Measurements from ENCODE around the gene ECHDC1. TPM values are rescaled to one million over a fixed set of nuclear protein-coding genes. Genes with fewer than 3 reads are reported as not detected.

ECHDC1 gene
- total and polyA plus RNA-seq, 2 of the 8 experiments (the other 6 are each of a cell fraction or from before 2014, with no cell fraction given): 11.3 to 60.5 TPM

DNA sequence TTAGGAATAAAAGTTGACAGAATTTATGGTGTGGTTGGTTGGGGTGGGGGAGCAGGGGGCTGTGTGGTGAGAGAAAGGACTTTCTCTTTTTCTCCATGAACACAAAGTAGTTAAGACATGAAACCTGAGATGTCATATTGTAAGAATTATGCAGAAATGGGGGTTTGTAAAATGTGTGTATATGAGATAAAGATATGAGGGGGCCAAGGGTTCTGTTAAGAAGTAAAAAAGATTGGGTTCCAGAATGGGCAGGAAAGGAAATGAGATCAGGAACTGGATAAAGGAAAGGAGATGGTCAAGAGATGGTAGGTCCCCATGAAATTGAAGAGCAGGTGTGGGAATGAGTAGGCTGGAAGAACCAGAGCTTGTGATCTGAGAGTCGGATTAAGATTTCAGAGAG lies 67.1 kb downstream of the ECHDC1 start:
- POLR2A ChIA-PET (ENCODE audit: partially characterized antibody): interaction anchor here (1.1 to 4.1 kb wide), 4 partner anchors 9 to 22 kb away, joined by 3 to 16 read pairs (median 5); partner anchors contain the start of gene RNF146
- CTCF ChIA-PET (ENCODE audit: partially characterized antibody): interaction anchor here (1.1 to 1.7 kb wide), 3 partner anchors 25 to 90 kb away, joined by 4 to 7 read pairs (median 5); no protein-coding TSS in a partner anchor
- Histone ChIP-seq H3K79me1 (ENCODE audit: low read depth, low read length) (peaks cover 7% of the 10 kb centered on the region), H3K27me3 (replicated peaks in 1 of 4; ENCODE audit: control insufficient read depth in 3 of 4, extremely low read depth in 1 of 4, insufficient read depth in 3 of 4, low read length in 3 of 4) (no peaks in the 10 kb centered on the region), H4K20me1 (replicated peaks in 1 of 2; ENCODE audit: control insufficient read depth in 1 of 2, insufficient read depth in 2 of 2, low read length in 2 of 2) (peaks cover 9 to 19% of the 10 kb centered on the region in 2 experiments), H4K91ac (replicated peaks; ENCODE audit: insufficient read length, low read length) (no peak overlapping the region), H3K9ac (replicated peaks in 1 of 4; ENCODE audit: extremely low read depth in 1 of 4, low read depth in 3 of 4, low read length in 3 of 4) (no peak overlapping the region), H2BK5ac (ENCODE audit: low read depth, low read length) (no peak overlapping the region), H3K4me2 (ENCODE audit: insufficient read depth in 1 of 2, low read depth in 2 of 2, low read length in 2 of 2) (no peak overlapping the region), H3K23me2 (ENCODE audit: low read depth, low read length) (no peaks in the 10 kb centered on the region), H3K14ac (ENCODE audit: insufficient read length) (no peak overlapping the region), H2BK15ac (ENCODE audit: low read length) (no peak overlapping the region), H2BK120ac (replicated peaks; ENCODE audit: low read depth, low read length) (no peak overlapping the region), H4K5ac (ENCODE audit: insufficient read length, low read depth, low read length) (no peak overlapping the region), H3K4me3 (ENCODE audit: extremely low read depth in 1 of 4, insufficient read depth in 2 of 4, low read depth in 3 of 4, low read length in 4 of 4) (no peak overlapping the region), H2AK5ac (ENCODE audit: low read depth, low read length) (no peak overlapping the region), H3K23ac (ENCODE audit: insufficient read length) (no peak overlapping the region), H3K79me2 (ENCODE audit: control insufficient read depth in 1 of 2, insufficient read depth in 2 of 2, low read length in 2 of 2) (peaks cover 3 to 88% of the 10 kb centered on the region in 2 experiments; a peak in 3 of 4 replicates), H3K36me3 (ENCODE audit: control insufficient read depth in 2 of 4, insufficient read depth in 4 of 4, low read length in 3 of 4) (peaks cover 0 to 15% (median under 1%) of the 10 kb centered on the region in 4 experiments; a peak in 2 of 8 replicates), H3K56ac (replicated peaks; ENCODE audit: insufficient read length, low read depth, low read length) (no peak overlapping the region), H2BK20ac (ENCODE audit: low read length) (no peak overlapping the region), H3K9me3 (ENCODE audit: insufficient read depth in 2 of 2, low read depth in 1 of 2, low read length in 1 of 2) (no peaks in the 10 kb centered on the region), H3K4ac (replicated peaks; ENCODE audit: insufficient read length, low read depth, low read length) (no peak overlapping the region), H2AFZ (ENCODE audit: low read length) (no peak overlapping the region), H3K18ac (ENCODE audit: extremely low read depth, low read length) (no peak overlapping the region), H4K8ac (ENCODE audit: extremely low read depth, insufficient read depth, low read length) (no peak overlapping the region), H3K4me1 (replicated peaks in 1 of 4; ENCODE audit: control insufficient read depth in 3 of 4, insufficient read depth in 4 of 4, low read length in 3 of 4) (no peaks in the 10 kb centered on the region; a peak in 1 of 7 replicates), H3K27ac (ENCODE audit: low read depth, low read length) (no peak overlapping the region), H2BK12ac (ENCODE audit: low read depth, low read length) (no peak overlapping the region)
- no peak for FAIRE-seq
- 100% methylated on average over 1 of the region's 1 CpG; no CpG with 5 or more reads in 1 of the 2 experiments for WGBS, 2 experiments (ENCODE audit: extremely low coverage in 1 of 2, insufficient coverage in 1 of 2, insufficient read length in 1 of 2, insufficient replicate concordance in 2 of 2, low coverage in 1 of 2, low lambda C conversion rate in 2 of 2, missing lambda C conversion rate in 1 of 2)
- no peak for DNase-seq (ENCODE audit: low read depth in 1 of 2, low spot score in 2 of 2)
- TF ChIP-seq RBBP5 (IDR thresholded peaks at IDR 0.05; ENCODE audit: borderline replicate concordance, low read depth, low read length) (no peak), CTBP2 (IDR thresholded peaks at IDR 0.05; ENCODE audit: borderline replicate concordance, insufficient read depth, insufficient read length, low read length) (no peak), TAF7 (optimal IDR thresholded peaks at IDR 0.05; ENCODE audit: borderline replicate concordance, low read depth, low read length) (no peak), RNF2 (IDR thresholded peaks at IDR 0.05; ENCODE audit: borderline replicate concordance, low read depth, low read length, missing control alignments, poor library complexity, severe bottlenecking) (no peak), CHD1 (IDR thresholded peaks at IDR 0.05; ENCODE audit: low read depth, low read length) (no peak), HDAC6 (IDR thresholded peaks at IDR 0.05; ENCODE audit: low read depth, low read length) (no peak), NRF1 (IDR thresholded peaks at IDR 0.05; ENCODE audit: low read depth, low read length) (no peak), EP300 (IDR thresholded peaks at IDR 0.05; ENCODE audit: borderline replicate concordance in 1 of 2, low read depth in 2 of 2, low read length in 2 of 2) (no peak), SUZ12 (IDR thresholded peaks at IDR 0.05; ENCODE audit: low read length) (no peak), BACH1 (IDR thresholded peaks at IDR 0.05; ENCODE audit: low read length) (no peak), FOSL1 (IDR thresholded peaks at IDR 0.05; ENCODE audit: insufficient read depth, low read depth, low read length) (no peak)
- TF ChIP-seq, protein P1, sequence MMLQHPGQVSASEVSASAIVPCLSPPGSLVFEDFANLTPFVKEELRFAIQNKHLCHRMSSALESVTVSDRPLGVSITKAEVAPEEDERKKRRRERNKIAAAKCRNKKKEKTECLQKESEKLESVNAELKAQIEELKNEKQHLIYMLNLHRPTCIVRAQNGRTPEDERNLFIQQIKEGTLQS (IDR thresholded peaks at IDR 0.05; ENCODE audit: insufficient read depth, low read depth, low read length): no peak
